Loucy (cell line): ENCODE measurements around the gene GCH1.

Source experiments
- H2AFZ ChIP-seq: fragments of 200-600 bp; sonication (generic); 2 replicates; pipeline ENCODE4 v1.6.0; 2016; ENCODE audit warnings: antibody characterized with exemption, mild to moderate bottlenecking, low read length, moderate library complexity
- H3F3A ChIP-seq: fragments of 200-600 bp; 2 replicates; pipeline ENCODE4 v1.6.0; 2016; ENCODE audit warnings: antibody characterized with exemption, low read depth, mild to moderate bottlenecking
- H3K27me3 ChIP-seq: fragments of 200-600 bp; sonication (generic); 2 replicates; pipeline ENCODE4 v1.6.1; 2014; ENCODE audit warnings: low read length, mild to moderate bottlenecking; ENCODE audit not compliant: insufficient read depth, poor library complexity, severe bottlenecking
- H3K36me3 ChIP-seq: fragments of 200-600 bp; sonication (generic); 2 replicates; pipeline ENCODE4 v1.6.1; 2016; ENCODE audit warnings: low read length; ENCODE audit not compliant: insufficient read depth
- H3K4me1 ChIP-seq: fragments of 200-600 bp; sonication (generic); 2 replicates; pipeline ENCODE4 v1.5.1; 2014; ENCODE audit warnings: low read length, mild to moderate bottlenecking; ENCODE audit not compliant: insufficient read depth, poor library complexity, severe bottlenecking
- H3K4me2 ChIP-seq: fragments of 200-600 bp; sonication (generic); 2 replicates; pipeline ENCODE4 v1.6.0; 2014; ENCODE audit warnings: antibody characterized with exemption, low read length, low read depth, mild to moderate bottlenecking; ENCODE audit not compliant: poor library complexity, severe bottlenecking
- H3K4me3 ChIP-seq: fragments of 200-600 bp; sonication (generic); 2 replicates; pipeline ENCODE4 v1.5.1; 2014; ENCODE audit warnings: low read length, mild to moderate bottlenecking, mixed read lengths; ENCODE audit not compliant: poor library complexity, severe bottlenecking
- H3K79me2 ChIP-seq: fragments of 200-600 bp; sonication (generic); 2 replicates; pipeline ENCODE4 v1.6.1; 2014; ENCODE audit warnings: low read length; ENCODE audit not compliant: insufficient read depth
- H3K9ac ChIP-seq: fragments of 200-600 bp; sonication (generic); 2 replicates; pipeline ENCODE4 v1.6.0; 2014; ENCODE audit warnings: mild to moderate bottlenecking, low read depth, low read length, moderate library complexity; ENCODE audit not compliant: poor library complexity, severe bottlenecking
- H3K9me2 ChIP-seq: fragments of 200-600 bp; sonication (generic); replicated peaks from 2 replicates; pipeline ENCODE4 v1.6.1; 2016; ENCODE audit warnings: low read depth, low read length, mixed read lengths
- H3K9me3 ChIP-seq: fragments of 200-600 bp; sonication (generic); 2 replicates; pipeline ENCODE4 v1.6.1; 2014; ENCODE audit warnings: mild to moderate bottlenecking, antibody characterized with exemption, low read length, low read depth; ENCODE audit not compliant: insufficient read depth
- H4K20me1 ChIP-seq: fragments of 200-600 bp; sonication (generic); 2 replicates; pipeline ENCODE4 v1.6.0; 2014; ENCODE audit warnings: antibody characterized with exemption, low read length, mild to moderate bottlenecking; ENCODE audit not compliant: insufficient read depth, poor library complexity, severe bottlenecking
- EZH2phosphoT487 ChIP-seq: fragments of 200-600 bp; IDR thresholded peaks from 2 replicates; pipeline ENCODE4 v1.6.1; 2018; ENCODE audit warnings: antibody characterized with exemption, mild to moderate bottlenecking, moderate library complexity, borderline replicate concordance
- TF ChIP-seq, protein P1 (sequence below): fragments of 200-600 bp; sonication (generic); conservative IDR thresholded peaks from 2 replicates; pipeline ENCODE4 v1.5.1; 2014; ENCODE audit warnings: mild to moderate bottlenecking, antibody characterized with exemption, low read length

The GCH1 gene

GRCh38 chr14:54830650-54831049 lies 72.0 kb downstream of the GCH1 start:
- Histone ChIP-seq H2AFZ (no peak overlapping the region), H3K4me2 (no peak overlapping the region), H3K4me1 (no peaks in the 10 kb centered on the region), H3K9ac (no peak overlapping the region), H3K9me2 (no peaks in the 10 kb centered on the region), H4K20me1 (no peaks in the 10 kb centered on the region), H3F3A (no peaks in the 10 kb centered on the region), H3K36me3 (no peaks in the 10 kb centered on the region), H3K79me2 (no peaks in the 10 kb centered on the region), H3K9me3 (no peaks in the 10 kb centered on the region), H3K27me3 (no peaks in the 10 kb centered on the region), H3K4me3 (no peak overlapping the region)
- TF ChIP-seq, protein P1, sequence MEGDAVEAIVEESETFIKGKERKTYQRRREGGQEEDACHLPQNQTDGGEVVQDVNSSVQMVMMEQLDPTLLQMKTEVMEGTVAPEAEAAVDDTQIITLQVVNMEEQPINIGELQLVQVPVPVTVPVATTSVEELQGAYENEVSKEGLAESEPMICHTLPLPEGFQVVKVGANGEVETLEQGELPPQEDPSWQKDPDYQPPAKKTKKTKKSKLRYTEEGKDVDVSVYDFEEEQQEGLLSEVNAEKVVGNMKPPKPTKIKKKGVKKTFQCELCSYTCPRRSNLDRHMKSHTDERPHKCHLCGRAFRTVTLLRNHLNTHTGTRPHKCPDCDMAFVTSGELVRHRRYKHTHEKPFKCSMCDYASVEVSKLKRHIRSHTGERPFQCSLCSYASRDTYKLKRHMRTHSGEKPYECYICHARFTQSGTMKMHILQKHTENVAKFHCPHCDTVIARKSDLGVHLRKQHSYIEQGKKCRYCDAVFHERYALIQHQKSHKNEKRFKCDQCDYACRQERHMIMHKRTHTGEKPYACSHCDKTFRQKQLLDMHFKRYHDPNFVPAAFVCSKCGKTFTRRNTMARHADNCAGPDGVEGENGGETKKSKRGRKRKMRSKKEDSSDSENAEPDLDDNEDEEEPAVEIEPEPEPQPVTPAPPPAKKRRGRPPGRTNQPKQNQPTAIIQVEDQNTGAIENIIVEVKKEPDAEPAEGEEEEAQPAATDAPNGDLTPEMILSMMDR = no peak
- TF ChIP-seq EZH2phosphoT487 = no peak

GRCh38 chr14:54829486-54830224 lies 73.0 kb downstream of the GCH1 start:
- no peaks in the 10 kb centered on the region for H4K20me1 ChIP-seq
- no peaks in the 10 kb centered on the region for H3K4me1 ChIP-seq
- H3K9me2 ChIP-seq = no peaks in the 10 kb centered on the region
- no peak overlapping the region for H2AFZ ChIP-seq
- H3K4me3 ChIP-seq = no peak overlapping the region
- no peak overlapping the region for H3K9ac ChIP-seq
- H3F3A ChIP-seq = no peaks in the 10 kb centered on the region
- H3K27me3 ChIP-seq = no peaks in the 10 kb centered on the region
- no peak overlapping the region for H3K4me2 ChIP-seq
- H3K79me2 ChIP-seq = no peaks in the 10 kb centered on the region
- no peaks in the 10 kb centered on the region for H3K36me3 ChIP-seq
- TF ChIP-seq, protein P1 = no peak
- TF ChIP-seq EZH2phosphoT487 = no peak
- H3K9me3 ChIP-seq = no peaks in the 10 kb centered on the region

GRCh38 chr14:54828037-54828436 lies 74.6 kb downstream of the GCH1 start:
- Histone ChIP-seq H3K9me3 (peaks cover 5% of the 10 kb centered on the region; the same call in 1 of the 2 replicates), H3K9me2 (no peaks in the 10 kb centered on the region), H3K4me2 (no peak overlapping the region), H3K9ac (no peak overlapping the region), H3K4me1 (no peaks in the 10 kb centered on the region), H3K36me3 (no peaks in the 10 kb centered on the region), H3K4me3 (no peak overlapping the region), H3F3A (no peaks in the 10 kb centered on the region), H3K79me2 (no peaks in the 10 kb centered on the region), H4K20me1 (no peaks in the 10 kb centered on the region), H3K27me3 (no peaks in the 10 kb centered on the region), H2AFZ (no peak overlapping the region)
- TF ChIP-seq, protein P1 = no peak
- TF ChIP-seq EZH2phosphoT487 = no peak
